ENCODE data around the gene ELP1. TPM values are rescaled to one million over a fixed set of nuclear protein-coding genes. Genes with fewer than 3 reads are reported as not detected.

Gene ELP1
- total RNA-seq, 1 experiment from 2014 or later: 53.6 TPM

GRCh38 chr9:108845947-108846346 is 88.0 kb downstream of the ELP1 start:
- CTCF ChIA-PET: no interaction called here
- no TSS peak for BruUV-seq (replicated peaks)
- TF ChIP-seq, protein P1, sequence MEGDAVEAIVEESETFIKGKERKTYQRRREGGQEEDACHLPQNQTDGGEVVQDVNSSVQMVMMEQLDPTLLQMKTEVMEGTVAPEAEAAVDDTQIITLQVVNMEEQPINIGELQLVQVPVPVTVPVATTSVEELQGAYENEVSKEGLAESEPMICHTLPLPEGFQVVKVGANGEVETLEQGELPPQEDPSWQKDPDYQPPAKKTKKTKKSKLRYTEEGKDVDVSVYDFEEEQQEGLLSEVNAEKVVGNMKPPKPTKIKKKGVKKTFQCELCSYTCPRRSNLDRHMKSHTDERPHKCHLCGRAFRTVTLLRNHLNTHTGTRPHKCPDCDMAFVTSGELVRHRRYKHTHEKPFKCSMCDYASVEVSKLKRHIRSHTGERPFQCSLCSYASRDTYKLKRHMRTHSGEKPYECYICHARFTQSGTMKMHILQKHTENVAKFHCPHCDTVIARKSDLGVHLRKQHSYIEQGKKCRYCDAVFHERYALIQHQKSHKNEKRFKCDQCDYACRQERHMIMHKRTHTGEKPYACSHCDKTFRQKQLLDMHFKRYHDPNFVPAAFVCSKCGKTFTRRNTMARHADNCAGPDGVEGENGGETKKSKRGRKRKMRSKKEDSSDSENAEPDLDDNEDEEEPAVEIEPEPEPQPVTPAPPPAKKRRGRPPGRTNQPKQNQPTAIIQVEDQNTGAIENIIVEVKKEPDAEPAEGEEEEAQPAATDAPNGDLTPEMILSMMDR (conservative IDR thresholded peaks at IDR 0.05; ENCODE audit: low read depth, low read length): no peak
- no peak for TF ChIP-seq EZH2phosphoT487 (IDR thresholded peaks at IDR 0.05; ENCODE audit: borderline replicate concordance, low read length)
- TF ChIP-seq EZH2 (IDR thresholded peaks at IDR 0.05; ENCODE audit: low read length, unreplicated experiment): no peak
- H3K79me2 ChIP-seq (ENCODE audit: low read length): no peaks in the 10 kb centered on the region
- H2AFZ ChIP-seq (ENCODE audit: low read length): no peak overlapping the region
- no peak overlapping the region for H3K27ac ChIP-seq (ENCODE audit: low read length)
- no peaks in the 10 kb centered on the region for H3K9me3 ChIP-seq (ENCODE audit: low read length)
- intact Hi-C loops (cut with micrococcal nuclease): no loop called here
- DNase-seq (no peak), ATAC-seq (no peak)
- H3K9me2 ChIP-seq (replicated peaks; ENCODE audit: low read length): no peaks in the 10 kb centered on the region
- H3K27me3 ChIP-seq (ENCODE audit: low read length): no peaks in the 10 kb centered on the region
- H3K4me3 ChIP-seq (ENCODE audit: low read length): no peak overlapping the region
- no peaks in the 10 kb centered on the region for H3K4me1 ChIP-seq (ENCODE audit: insufficient read depth, low read length)
- POLR2A ChIA-PET (ENCODE audit: unreplicated experiment): no interaction called here
- no peaks in the 10 kb centered on the region for H3K36me3 ChIP-seq (ENCODE audit: low read depth, low read length)
- H4K20me1 ChIP-seq (ENCODE audit: low read length): no peaks in the 10 kb centered on the region
- H3K9ac ChIP-seq (ENCODE audit: low read length): no peak overlapping the region
- no peak overlapping the region for H3K4me2 ChIP-seq (ENCODE audit: low read length)
- no peaks in the 10 kb centered on the region for H3F3A ChIP-seq (ENCODE audit: low read length, unreplicated experiment)

GRCh38 chr9:108845507-108845906 is 88.4 kb downstream of the ELP1 start:
- Histone ChIP-seq H3K4me3 (ENCODE audit: low read length) (no peak overlapping the region), H3K9me3 (ENCODE audit: low read length) (no peaks in the 10 kb centered on the region), H3K27ac (ENCODE audit: low read length) (no peak overlapping the region), H3K4me1 (ENCODE audit: insufficient read depth, low read length) (no peaks in the 10 kb centered on the region), H3K4me2 (ENCODE audit: low read length) (no peak overlapping the region), H3K27me3 (ENCODE audit: low read length) (no peaks in the 10 kb centered on the region), H4K20me1 (ENCODE audit: low read length) (no peaks in the 10 kb centered on the region), H3K79me2 (ENCODE audit: low read length) (no peaks in the 10 kb centered on the region), H2AFZ (ENCODE audit: low read length) (no peak overlapping the region), H3K9me2 (replicated peaks; ENCODE audit: low read length) (no peaks in the 10 kb centered on the region), H3K9ac (ENCODE audit: low read length) (no peak overlapping the region), H3F3A (ENCODE audit: low read length, unreplicated experiment) (no peaks in the 10 kb centered on the region), H3K36me3 (ENCODE audit: low read depth, low read length) (no peaks in the 10 kb centered on the region)
- intact Hi-C loops (cut with micrococcal nuclease): no loop called here
- ChIA-PET POLR2A (ENCODE audit: unreplicated experiment) (no interaction called here), CTCF (no interaction called here)
- BruUV-seq (replicated peaks): no TSS peak
- no peak for TF ChIP-seq EZH2 (IDR thresholded peaks at IDR 0.05; ENCODE audit: low read length, unreplicated experiment)
- TF ChIP-seq, protein P1 (conservative IDR thresholded peaks at IDR 0.05; ENCODE audit: low read depth, low read length): no peak
- ATAC-seq: no peak
- no peak for DNase-seq

DNA sequence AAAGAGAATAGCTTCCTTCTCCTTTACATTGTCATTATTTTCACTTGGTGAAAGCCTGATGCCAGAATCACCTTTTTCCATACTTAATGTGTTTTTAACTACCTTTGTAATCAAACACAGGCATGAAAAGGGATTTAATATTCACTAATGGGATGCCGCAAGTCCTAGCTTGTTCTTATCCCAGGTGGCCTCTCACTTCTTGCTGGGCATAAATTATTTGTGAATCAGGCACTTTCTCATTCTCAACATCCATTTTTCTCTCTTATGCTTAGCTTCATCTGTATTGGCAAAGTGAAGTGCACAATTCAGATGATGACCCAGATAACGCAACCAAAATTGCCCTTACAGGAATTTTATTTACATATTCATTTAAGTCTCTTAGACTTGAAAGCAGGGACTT is 89.1 kb downstream of the ELP1 start:
- H2AFZ ChIP-seq (ENCODE audit: low read length): no peak overlapping the region

More for the DNA sequence above, 89.1 kb downstream of the ELP1 start:
- no peak overlapping the region for H3K27ac ChIP-seq (ENCODE audit: low read length)
- no peaks in the 10 kb centered on the region for H4K20me1 ChIP-seq (ENCODE audit: low read length)
- CTCF ChIA-PET: no interaction called here
- TF ChIP-seq EZH2phosphoT487 (IDR thresholded peaks at IDR 0.05; ENCODE audit: borderline replicate concordance, low read length): no peak
- no peaks in the 10 kb centered on the region for H3K9me3 ChIP-seq (ENCODE audit: low read length)
- H3K4me3 ChIP-seq (ENCODE audit: low read length): no peak overlapping the region
- H3F3A ChIP-seq (ENCODE audit: low read length, unreplicated experiment): no peaks in the 10 kb centered on the region
- no peaks in the 10 kb centered on the region for H3K79me2 ChIP-seq (ENCODE audit: low read length)
- DNase-seq (no peak), ATAC-seq (no peak)
- intact Hi-C loops (cut with micrococcal nuclease): no loop called here
- H3K4me2 ChIP-seq (ENCODE audit: low read length): no peak overlapping the region
- no peaks in the 10 kb centered on the region for H3K36me3 ChIP-seq (ENCODE audit: low read depth, low read length)
- POLR2A ChIA-PET (ENCODE audit: unreplicated experiment): no interaction called here
- H3K27me3 ChIP-seq (ENCODE audit: low read length): no peaks in the 10 kb centered on the region
- H3K9me2 ChIP-seq (replicated peaks; ENCODE audit: low read length): no peaks in the 10 kb centered on the region
- no peaks in the 10 kb centered on the region for H3K4me1 ChIP-seq (ENCODE audit: insufficient read depth, low read length)
- H3K9ac ChIP-seq (ENCODE audit: low read length): no peak overlapping the region
- no TSS peak for BruUV-seq (replicated peaks)

Measured in PC-3 (cell line).